Neural cell (in vitro differentiated cells): ENCODE measurements around the gene RBFOX2.

ENCODE experiments used
- EP300 ChIP-seq: fragments of 450-650 bp; conservative IDR thresholded peaks from 2 replicates; pipeline ENCODE4 v1.6.1; 2014; ENCODE audit warnings: antibody characterized with exemption, mild to moderate bottlenecking, moderate library complexity; ENCODE audit not compliant: poor library complexity, severe bottlenecking
- POLR2AphosphoS5 ChIP-seq: IDR thresholded peaks from 2 replicates; pipeline ENCODE4 v1.6.1; 2012
- TF ChIP-seq, protein P1 (sequence below): fragments of 450-650 bp; IDR thresholded peaks from 2 replicates; pipeline ENCODE4 v1.5.1; 2014; ENCODE audit warnings: antibody characterized with exemption, mild to moderate bottlenecking, moderate library complexity; ENCODE audit not compliant: poor library complexity, severe bottlenecking

GRCh38 chr22:35804421-35804820, 224.2 kb downstream of the RBFOX2 start:
- TF ChIP-seq, protein P1, sequence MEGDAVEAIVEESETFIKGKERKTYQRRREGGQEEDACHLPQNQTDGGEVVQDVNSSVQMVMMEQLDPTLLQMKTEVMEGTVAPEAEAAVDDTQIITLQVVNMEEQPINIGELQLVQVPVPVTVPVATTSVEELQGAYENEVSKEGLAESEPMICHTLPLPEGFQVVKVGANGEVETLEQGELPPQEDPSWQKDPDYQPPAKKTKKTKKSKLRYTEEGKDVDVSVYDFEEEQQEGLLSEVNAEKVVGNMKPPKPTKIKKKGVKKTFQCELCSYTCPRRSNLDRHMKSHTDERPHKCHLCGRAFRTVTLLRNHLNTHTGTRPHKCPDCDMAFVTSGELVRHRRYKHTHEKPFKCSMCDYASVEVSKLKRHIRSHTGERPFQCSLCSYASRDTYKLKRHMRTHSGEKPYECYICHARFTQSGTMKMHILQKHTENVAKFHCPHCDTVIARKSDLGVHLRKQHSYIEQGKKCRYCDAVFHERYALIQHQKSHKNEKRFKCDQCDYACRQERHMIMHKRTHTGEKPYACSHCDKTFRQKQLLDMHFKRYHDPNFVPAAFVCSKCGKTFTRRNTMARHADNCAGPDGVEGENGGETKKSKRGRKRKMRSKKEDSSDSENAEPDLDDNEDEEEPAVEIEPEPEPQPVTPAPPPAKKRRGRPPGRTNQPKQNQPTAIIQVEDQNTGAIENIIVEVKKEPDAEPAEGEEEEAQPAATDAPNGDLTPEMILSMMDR, result no peak
- TF ChIP-seq EP300 (no peak), POLR2AphosphoS5 (no peak)
